Spleen (tissue), 11 donors: ENCODE results near the gene RANBP3. TPM values are rescaled to one million over a fixed set of nuclear protein-coding genes. Genes with fewer than 3 reads are reported as not detected.

Experiments
- DNase-seq: peaks from one replicate; pipeline ENCODE4 v3.0.0-alpha.2; 2020
- H3K27ac ChIP-seq, 8 donors: fragments of 200-600 bp; sonication (generic) in 7 of 8; 1 replicate in 4 of 8; 2 replicates in 4 of 8; pipeline versions ENCODE4 v1.5.0 to v1.8.0; 2016 to 2021; ENCODE audit warnings: inconsistent platforms in 4 of 8, mild to moderate bottlenecking in 4 of 8, moderate library complexity in 1 of 8
- H3K27me3 ChIP-seq, 7 donors: fragments of 200-600 bp; sonication (generic) in 6 of 7; replicated peaks in 1 of 7; 1 replicate in 4 of 7; 2 replicates in 3 of 7; pipeline versions ENCODE4 v1.5.0 to v1.8.0; 2016 to 2021; ENCODE audit warnings: inconsistent platforms in 3 of 7, mild to moderate bottlenecking in 1 of 7
- H3K36me3 ChIP-seq, 6 donors: fragments of 200-600 bp; sonication (generic) in 5 of 6; 1 replicate in 4 of 6; 2 replicates in 2 of 6; pipeline versions ENCODE4 v1.5.0 to v1.8.0; 2016 to 2021; ENCODE audit warnings: inconsistent platforms in 2 of 6
- H3K4me1 ChIP-seq, 6 donors: fragments of 200-600 bp; sonication (generic) in 5 of 6; 1 replicate in 3 of 6; 2 replicates in 3 of 6; pipeline versions ENCODE4 v1.5.0 to v1.8.0; 2016 to 2021; ENCODE audit warnings: inconsistent platforms in 3 of 6
- H3K4me3 ChIP-seq, 8 donors: fragments of 200-600 bp; sonication (generic) in 7 of 8; 1 replicate in 4 of 8; 2 replicates in 4 of 8; pipeline versions ENCODE4 v1.5.0 to v1.8.0; 2016 to 2021; ENCODE audit warnings: inconsistent platforms in 4 of 8, mild to moderate bottlenecking in 4 of 8, moderate library complexity in 2 of 8
- H3K9me3 ChIP-seq, 8 donors: fragments of 200-600 bp; sonication (generic) in 7 of 8; 1 replicate in 4 of 8; 2 replicates in 4 of 8; pipeline versions ENCODE4 v1.5.0 to v1.8.0; 2016 to 2021; ENCODE audit warnings: inconsistent platforms in 4 of 8
- CTCF ChIP-seq, 11 experiments: fragments of 200-600 bp in 7 of 11; fragments of 450-650 bp in 4 of 11; sonication (generic) in 4 of 11; IDR thresholded peaks in 8 of 11; conservative IDR thresholded peaks in 3 of 11; 1 replicate in 7 of 11; 2 replicates in 4 of 11; pipeline versions ENCODE4 v1.4.0 to v1.8.0; 2016 to 2021; ENCODE audit warnings: antibody characterized with exemption in 11 of 11, inconsistent platforms in 4 of 11, mild to moderate bottlenecking in 1 of 11
- POLR2A ChIP-seq, 3 donors: fragments of 450-650 bp; IDR thresholded peaks; one replicate each; pipeline ENCODE4 v1.5.1; 2017; ENCODE audit warnings: antibody characterized with exemption in 3 of 3, mild to moderate bottlenecking in 1 of 3
- POLR2AphosphoS5 ChIP-seq, 3 donors: sonication (generic); formaldehyde crosslinking; IDR thresholded peaks; one replicate each; pipeline ENCODE4 v1.5.1; 2017; ENCODE audit warnings: antibody characterized with exemption in 3 of 3
- WGBS, 5 donors: extraction: QIAGEN DNeasy Blood & Tissue Kit in 3 of 5; methylation state at CpG; one replicate each; pipeline versions ENCODE4 v1.1.5 to v1.1.7; 2013 to 2018; 5-methylcytosine and 5-hydroxymethylcytosine counted together
- intact Hi-C: fragments of 100-400 bp; cut with DNase I; formaldehyde crosslinking; loops from one replicate; pipeline ENCODE4 v1.15.0; 2023; ENCODE audit warnings: low total_unique reads
- polyA plus RNA-seq, 3 donors: library from polyadenylated mRNA; stranded (reverse); fragments of 200-250 nt; gene quantifications; one replicate each; pipeline ENCODE4 v1.2.1, GENCODE V29; 2013
- total RNA-seq, 7 donors: library from RNA; depleted of rRNA in 3 of 7; stranded (reverse); fragments of >200 nt in 3 of 7; fragmentation: NEBNext Ultra II Directional in 4 of 7; extraction: Animal tissue kit (Norgen Biotek cat#: 25700) in 4 of 7; gene quantifications; one replicate each; pipeline versions ENCODE4 v1.1.0 to v1.2.1, GENCODE V29; 2016 to 2021
- donor health status: healthy with polysubstance abuse.
- donor health status: DM: no; HTN: no; CAD: no; lungs with moderate emphysema.
- donor health status: DM: no; HTN: no; CAD: no.
- donor health status: Bipolar disorder and iron deficiency.
- donor health status: healthy.
- donor health status: DM: no; HTN: no; CAD: no.
- donor health status: DM: yes; HTN: yes; CAD: no.

Gene RANBP3
- total and polyA plus RNA-seq, 10 donors = 27.5 to 92.9 (median 69.8) TPM

- intact Hi-C loops = loop anchor here (10.0 kb wide), 1 partner anchor 56 kb away; the partner anchor contains the start of genes NDUFA11 and VMAC
- Histone ChIP-seq H3K4me1 (peaks cover 47 to 100% (median 90%) of the 10 kb centered on the region in 6 donors), H3K4me3 (no peak overlapping the region), H3K9me3 (no peaks in the 10 kb centered on the region), H3K27ac (peak overlapping the region; percentile 51 to 90 (median 82)), H3K36me3 (peaks cover 0 to 32% (median 2%) of the 10 kb centered on the region in 6 donors), H3K27me3 (no peaks in the 10 kb centered on the region)
- no peak for DNase-seq
- TF ChIP-seq POLR2AphosphoS5 (IDR thresholded peaks at IDR 0.05) = peak in 2 of 3 donors; percentile 22 to 48
- TF ChIP-seq POLR2A (IDR thresholded peaks at IDR 0.05) = no peak
- 78 to 85% (median 81%) methylated on average over 15 to 18 of the region's 18 CpGs for WGBS, 5 donors
These were observed 17.6 kb downstream of the RANBP3 start for GRCh38 chr19:5960005-5961001.

DNA sequence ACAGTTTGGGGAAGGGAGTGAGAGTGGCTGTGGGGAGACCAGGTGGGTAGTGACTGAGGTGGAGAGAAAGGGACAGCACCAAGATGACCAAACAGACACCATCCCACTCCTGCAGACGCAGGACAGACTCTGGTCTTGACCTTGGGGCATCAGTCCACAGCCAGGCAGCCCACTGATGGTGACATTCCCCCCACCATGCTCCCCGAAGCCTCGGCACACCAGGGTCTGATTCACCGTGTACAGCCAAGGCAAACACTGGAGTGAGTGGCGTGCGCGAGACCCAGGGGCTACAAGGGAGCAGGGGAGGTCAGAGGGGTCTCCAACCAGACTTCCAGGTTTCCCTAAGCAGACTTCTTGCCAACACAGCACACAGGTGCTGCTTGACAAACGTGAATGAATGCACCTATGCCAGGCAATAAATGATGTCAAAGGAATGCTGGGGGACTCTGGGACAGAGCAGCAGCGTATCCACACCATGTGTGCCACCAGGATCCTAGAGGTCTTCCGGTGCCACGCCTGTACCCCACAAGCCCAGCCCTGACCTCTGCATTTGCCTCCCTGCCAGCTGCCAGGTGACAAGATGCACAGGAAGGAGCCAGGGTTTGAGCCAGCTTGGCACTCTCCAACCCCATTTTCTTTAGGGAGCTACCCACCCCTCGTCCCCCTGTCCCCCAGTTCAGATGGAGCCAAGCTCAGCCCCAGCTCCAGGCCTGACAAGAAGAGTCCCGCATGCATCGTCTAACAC, 18.5 kb downstream of the RANBP3 start:
- peak overlapping the region; percentile 51 to 90 (median 82) for H3K27ac ChIP-seq
- no peak for DNase-seq
- H3K9me3 ChIP-seq = no peaks in the 10 kb centered on the region
- no peak for TF ChIP-seq POLR2A (IDR thresholded peaks at IDR 0.05)
- TF ChIP-seq POLR2AphosphoS5 (IDR thresholded peaks at IDR 0.05) = peak in 2 of 3 donors; percentile 21 to 53
- no peak for TF ChIP-seq CTCF (IDR thresholded peaks at IDR 0.05 in 8 of 11, conservative IDR thresholded peaks at IDR 0.05 in 3 of 11)
- H3K4me1 ChIP-seq = peaks cover 55 to 100% (median 91%) of the 10 kb centered on the region in 6 donors
- H3K27me3 ChIP-seq = no peaks in the 10 kb centered on the region
- intact Hi-C loops = loop anchor here (10.0 kb wide), 1 partner anchor 55 kb away; the partner anchor contains the start of genes NDUFA11 and VMAC
- WGBS, 5 donors = 65 to 83% (median 76%) methylated on average over 11 to 14 of the region's 14 CpGs
- peaks cover 0 to 26% (median 0%) of the 10 kb centered on the region in 6 donors for H3K36me3 ChIP-seq
- no peak overlapping the region for H3K4me3 ChIP-seq

GRCh38 chr19:5958851-5959122, 19.2 kb downstream of the RANBP3 start:
- intact Hi-C loops = no loop called here
- Histone ChIP-seq H3K27me3 (no peaks in the 10 kb centered on the region), H3K4me3 (no peak overlapping the region), H3K36me3 (peaks cover 0 to 26% (median 0%) of the 10 kb centered on the region in 6 donors), H3K27ac (peak overlapping the region in 5 of 8 donors; percentile 39 to 90 (median 83)), H3K9me3 (no peaks in the 10 kb centered on the region), H3K4me1 (peaks cover 62 to 100% (median 91%) of the 10 kb centered on the region in 6 donors)
- TF ChIP-seq CTCF (IDR thresholded peaks at IDR 0.05 in 8 of 11, conservative IDR thresholded peaks at IDR 0.05 in 3 of 11) = no peak
- TF ChIP-seq POLR2A (IDR thresholded peaks at IDR 0.05) = no peak
- no peak for TF ChIP-seq POLR2AphosphoS5 (IDR thresholded peaks at IDR 0.05)
- DNase-seq = no peak
- 59 to 93% (median 88%) methylated on average over 5 to 10 of the region's 10 CpGs for WGBS, 5 donors

DNA sequence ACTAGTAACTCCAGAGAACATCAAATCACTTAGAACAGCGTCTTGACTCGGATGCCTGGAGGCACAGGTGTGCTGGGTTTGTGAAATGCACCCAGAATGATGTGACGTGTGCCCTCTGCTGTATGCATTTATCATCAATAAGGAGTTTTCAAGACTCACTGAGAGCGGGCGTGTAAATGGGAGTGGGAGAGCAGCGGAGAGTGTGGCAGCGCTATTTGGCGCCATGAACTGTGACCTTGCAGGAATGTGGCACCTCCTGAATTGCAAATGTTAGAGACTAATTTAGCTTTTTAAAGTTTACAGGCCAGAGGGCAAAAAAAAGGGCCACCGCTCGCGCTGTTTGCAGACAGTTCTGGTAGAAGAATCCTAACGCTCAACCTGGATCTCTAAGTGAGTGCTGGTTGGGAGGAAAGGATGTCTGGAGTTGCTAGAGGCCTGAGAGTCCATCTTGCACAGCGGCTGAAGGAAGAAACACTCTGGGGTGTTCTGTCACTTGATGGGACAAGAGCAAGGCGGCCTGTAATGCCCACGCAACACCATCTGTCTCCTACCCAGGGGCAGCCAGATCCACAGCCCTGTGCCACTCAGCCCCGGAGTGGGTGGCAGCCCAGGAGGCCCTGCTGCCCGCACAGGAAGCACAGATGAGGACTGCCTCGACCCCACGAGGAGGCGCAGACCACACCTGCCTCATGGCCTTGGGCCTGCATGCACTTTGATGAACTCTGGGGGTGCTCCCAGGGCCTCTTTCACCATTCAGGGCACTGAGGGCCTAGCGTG, 19.7 kb downstream of the RANBP3 start:
- H3K27ac ChIP-seq = peak overlapping the region in 5 of 8 donors; percentile 39 to 90 (median 83)
- H3K36me3 ChIP-seq = peaks cover 0 to 26% (median 0%) of the 10 kb centered on the region in 6 donors
- no peaks in the 10 kb centered on the region for H3K9me3 ChIP-seq
- TF ChIP-seq CTCF (IDR thresholded peaks at IDR 0.05 in 8 of 11, conservative IDR thresholded peaks at IDR 0.05 in 3 of 11) (no peak), POLR2A (IDR thresholded peaks at IDR 0.05) (no peak), POLR2AphosphoS5 (IDR thresholded peaks at IDR 0.05) (peak in 1 of 3 donors; percentile 47)
- no peak for DNase-seq
- H3K27me3 ChIP-seq = no peaks in the 10 kb centered on the region
- intact Hi-C loops = no loop called here
- no peak overlapping the region for H3K4me3 ChIP-seq
- 78 to 91% (median 81%) methylated on average over 16 to 21 of the region's 21 CpGs for WGBS, 5 donors
- peaks cover 67 to 100% (median 91%) of the 10 kb centered on the region in 6 donors for H3K4me1 ChIP-seq
